Occipital lobe (tissue), 2 donors: ENCODE measurements around the gene RTN4. TPM values are rescaled to one million over a fixed set of nuclear protein-coding genes. Genes with fewer than 3 reads are reported as not detected.

ENCODE experiments used
- DNase-seq: peaks from one replicate; lab custom pipeline; 2025; lab: John Stamatoyannopoulos, UW
- total RNA-seq: library from RNA; depleted of rRNA; stranded (reverse); fragments of >200 nt; gene quantifications from one replicate; pipeline ENCODE4 v1.2.3, GENCODE V29; 2014

The RTN4 gene
- total RNA-seq, 1 donor from 2014 or later: 588 TPM

DNA sequence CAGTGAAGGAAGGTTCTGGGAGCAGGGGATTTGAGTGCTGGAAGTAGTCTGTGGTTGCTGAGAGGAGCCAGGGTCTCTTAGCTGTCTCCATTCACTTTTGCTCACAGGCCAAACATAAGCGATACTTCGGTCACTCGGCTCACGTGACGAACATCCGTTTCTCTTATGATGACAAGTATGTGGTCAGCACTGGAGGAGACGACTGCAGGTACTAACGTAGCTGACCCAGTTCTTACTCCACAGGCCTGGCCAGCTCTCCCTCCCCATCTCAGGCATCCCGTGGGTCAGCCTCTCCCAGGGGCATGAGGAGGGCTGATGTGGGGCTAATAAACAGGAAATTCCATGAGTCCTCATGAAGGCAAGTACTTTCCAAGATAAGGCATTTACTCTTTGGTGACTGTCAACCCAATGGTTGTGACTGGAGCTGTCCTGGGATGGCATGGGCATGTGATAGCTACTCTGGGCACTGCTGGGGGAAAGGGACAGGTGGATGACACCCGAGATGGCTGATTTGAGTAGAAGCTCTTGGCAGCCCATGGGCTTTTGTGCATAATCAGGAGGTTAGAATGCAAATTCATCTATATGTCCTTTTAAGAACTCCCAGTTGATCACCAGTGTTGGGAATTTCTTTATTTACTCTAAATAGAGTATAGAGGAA is 81.6 kb downstream of the RTN4 start:
- no peak for DNase-seq

DNA sequence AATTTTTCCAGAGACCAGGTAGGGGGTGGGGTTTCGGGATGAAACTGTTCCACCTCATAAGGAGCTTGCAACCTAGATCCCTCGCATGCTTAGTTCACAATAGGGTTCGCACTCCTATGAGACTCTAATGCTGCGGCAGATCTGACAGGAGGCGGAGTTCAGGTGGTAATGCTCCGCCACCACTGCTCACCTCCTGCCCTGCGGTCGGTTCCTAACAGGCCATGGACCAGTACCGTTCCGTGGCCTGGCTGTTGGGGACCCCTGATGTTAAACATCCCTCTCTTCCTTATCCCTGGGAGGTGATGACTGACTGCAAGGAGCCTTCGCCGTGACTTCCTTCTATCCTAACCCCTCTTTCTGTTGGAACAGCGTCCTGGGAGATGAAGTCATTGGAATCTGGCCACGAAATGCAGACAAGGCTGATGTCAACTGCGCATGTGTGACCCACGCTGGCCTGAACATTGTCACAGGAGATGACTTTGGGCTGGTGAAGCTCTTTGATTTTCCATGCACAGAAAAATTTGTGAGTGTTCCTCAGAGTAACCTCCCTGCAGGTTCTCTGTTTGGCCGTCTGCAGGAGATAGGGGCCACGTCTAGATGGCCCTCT is 82.4 kb downstream of the RTN4 start:
- no peak for DNase-seq

DNA sequence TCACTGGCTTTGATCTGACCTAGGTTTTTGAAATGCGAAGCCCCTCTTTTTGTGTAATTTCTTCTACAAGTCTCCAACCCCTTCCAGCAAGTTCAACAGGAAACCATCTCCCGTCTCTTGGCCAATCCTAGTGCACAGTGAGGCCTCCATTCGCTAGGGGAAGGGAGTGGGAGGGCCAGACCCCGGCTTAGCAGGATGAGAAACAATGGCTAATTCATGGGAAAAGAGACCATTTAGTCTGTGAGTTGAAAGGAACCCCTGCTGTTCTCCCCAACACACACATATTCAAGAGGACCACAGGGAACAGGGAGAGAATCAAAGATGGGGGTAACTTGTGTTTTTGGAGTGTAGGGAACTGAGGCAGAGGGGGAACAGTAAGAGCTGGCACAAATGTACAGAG is 83.0 kb downstream of the RTN4 start:
- no peak for DNase-seq

DNA sequence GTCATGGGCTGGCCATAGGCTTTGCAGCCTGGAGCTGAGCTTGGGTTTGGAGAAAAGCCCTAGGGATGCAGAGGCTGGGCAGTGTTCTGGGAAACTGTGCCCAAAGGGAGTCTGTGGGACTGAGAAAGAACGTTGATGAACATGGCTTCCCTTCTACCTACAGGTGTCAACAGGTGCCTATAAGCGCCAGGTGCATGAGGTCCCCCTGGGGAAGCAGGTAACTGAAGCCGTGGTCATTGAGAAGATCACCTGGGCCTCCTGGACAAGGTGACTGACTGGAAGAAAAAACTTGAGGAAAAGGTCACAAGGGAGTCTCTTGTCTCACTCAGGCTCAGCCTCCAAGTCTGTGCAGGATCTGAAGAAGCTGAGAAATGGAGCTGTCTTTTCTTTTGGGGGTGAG is 83.4 kb downstream of the RTN4 start:
- DNase-seq: no peak

DNA sequence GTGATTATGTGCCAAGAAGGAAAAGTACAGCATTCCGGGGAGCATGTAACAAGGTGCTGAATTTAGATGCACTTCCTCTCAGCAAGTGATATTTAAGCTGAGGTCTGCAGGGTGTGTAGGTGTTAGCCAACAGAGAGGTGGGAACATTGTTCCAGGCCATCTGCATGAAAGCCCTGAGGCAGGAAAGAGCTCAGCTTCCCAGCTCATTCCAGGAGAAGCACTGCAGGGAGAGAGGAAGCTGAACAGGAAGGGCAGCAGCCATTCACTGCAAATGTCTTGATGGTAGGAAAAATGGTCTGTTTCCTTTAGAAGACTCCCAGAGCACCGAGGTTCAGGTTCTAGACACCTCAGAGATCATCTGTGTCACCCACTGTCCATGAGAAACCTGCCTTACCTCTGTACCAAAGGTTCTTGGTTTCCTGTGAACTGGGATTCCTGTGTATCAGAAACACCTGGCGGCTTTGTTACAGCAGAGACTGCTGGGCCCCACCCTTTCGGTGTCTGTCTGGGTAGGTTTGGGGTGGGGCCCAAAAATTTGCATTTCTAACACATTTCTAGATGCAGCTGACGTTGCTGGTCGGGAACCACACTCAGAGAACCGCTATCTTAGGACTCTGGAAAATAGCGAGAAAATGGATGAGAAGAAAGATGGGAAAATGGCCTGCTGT is 84.0 kb downstream of the RTN4 start:
- DNase-seq: peak; percentile 56

DNA sequence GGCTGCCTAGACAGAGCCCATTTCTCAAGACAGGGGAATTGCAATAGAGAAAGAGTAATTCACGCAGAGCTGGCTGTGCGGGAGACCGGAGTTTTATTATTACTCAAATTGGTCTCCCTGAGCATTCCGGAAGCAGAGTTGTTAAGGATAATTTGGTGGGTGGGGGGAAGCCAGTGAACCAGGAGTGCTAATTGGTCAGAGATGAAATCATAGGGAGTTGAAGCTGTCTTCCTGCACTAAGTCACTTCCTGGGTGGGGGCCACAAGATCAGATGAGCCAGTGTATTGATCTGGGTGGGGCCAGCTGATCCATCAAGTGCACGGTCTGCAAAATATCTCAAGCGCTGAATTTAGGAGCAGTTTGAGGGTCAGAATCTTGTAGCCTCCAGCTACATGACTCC is 84.8 kb downstream of the RTN4 start:
- no peak for DNase-seq

DNA sequence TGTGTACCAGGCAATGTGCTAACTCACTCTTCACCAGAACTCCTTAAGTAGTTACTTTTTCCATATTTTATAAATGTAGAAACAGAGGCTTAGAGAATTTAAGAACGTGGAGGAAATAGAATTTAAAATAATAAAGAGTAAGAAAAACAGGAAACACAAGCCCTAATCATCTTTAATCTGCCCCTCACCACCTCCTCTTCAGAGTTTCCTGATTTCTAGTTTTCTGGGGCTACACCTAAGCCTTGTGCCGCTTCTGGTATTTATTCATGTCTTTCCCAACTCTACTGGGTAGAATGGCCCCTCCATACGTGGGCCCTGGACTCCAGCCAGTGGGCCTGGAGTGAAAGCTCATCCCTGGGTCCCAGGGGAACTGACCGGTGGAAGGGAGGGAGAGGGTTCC is 85.4 kb downstream of the RTN4 start:
- no peak for DNase-seq

DNA sequence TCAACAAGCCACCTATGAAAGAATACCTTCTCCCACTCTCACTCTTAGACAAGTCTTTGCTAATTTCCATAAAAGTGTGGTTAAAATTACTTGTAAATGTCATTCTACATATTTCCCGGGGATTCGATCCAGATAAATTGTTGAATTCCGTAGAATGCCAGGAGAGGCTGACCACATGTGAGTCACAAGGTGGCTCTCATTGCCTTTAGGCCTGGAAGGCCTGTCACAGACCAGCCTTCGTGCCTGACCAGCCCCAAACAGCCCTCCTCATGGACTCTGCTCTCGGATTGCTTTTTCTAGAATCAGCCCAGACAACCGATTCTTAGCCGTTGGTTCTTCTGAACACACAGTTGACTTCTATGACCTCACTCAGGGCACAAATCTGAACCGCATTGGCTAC is 86.0 kb downstream of the RTN4 start:
- no peak for DNase-seq

DNA sequence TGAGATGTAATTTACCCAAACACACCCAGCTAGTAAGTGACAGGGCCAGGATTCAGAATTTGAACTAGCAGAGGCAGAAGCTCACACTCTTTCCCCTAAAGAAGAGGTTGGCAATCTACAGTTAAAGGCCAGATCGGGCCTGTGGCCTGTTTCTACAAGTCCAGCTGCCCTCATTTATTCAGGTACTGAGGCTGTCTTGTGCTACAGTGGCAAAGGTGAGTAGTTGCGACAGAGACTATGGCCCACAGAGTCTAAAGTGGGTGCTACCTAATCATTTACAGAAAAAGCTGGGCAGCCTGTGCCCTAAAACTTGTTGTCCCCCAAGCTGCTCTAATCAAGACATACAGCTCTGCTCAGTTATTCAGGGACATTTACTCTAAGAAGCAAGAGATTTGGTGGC is 86.8 kb downstream of the RTN4 start:
- DNase-seq: no peak

DNA sequence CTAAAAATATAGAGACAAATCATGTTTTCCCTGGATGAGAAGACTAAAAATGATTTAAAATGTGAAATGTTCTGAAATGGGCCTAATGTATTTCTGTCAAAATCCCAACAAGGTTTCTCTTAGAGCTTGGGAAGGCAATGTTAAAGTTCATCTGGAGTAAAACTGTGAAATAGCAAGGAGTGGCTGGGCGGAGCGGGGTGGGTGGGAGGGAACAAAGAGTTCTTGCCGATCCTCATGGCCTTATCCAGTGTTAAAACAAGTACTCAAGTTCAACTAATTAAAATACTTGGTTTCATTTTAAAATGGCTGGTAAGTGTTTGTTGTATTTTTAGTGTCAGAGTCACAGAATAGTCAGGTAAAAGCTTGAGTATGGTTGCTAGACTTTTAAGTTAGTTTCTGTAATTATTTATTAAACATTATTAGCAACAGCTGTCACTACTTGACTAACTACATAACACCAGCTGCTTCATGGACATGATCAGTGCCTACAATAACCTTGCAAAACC is 87.3 kb downstream of the RTN4 start:
- no peak for DNase-seq

DNA sequence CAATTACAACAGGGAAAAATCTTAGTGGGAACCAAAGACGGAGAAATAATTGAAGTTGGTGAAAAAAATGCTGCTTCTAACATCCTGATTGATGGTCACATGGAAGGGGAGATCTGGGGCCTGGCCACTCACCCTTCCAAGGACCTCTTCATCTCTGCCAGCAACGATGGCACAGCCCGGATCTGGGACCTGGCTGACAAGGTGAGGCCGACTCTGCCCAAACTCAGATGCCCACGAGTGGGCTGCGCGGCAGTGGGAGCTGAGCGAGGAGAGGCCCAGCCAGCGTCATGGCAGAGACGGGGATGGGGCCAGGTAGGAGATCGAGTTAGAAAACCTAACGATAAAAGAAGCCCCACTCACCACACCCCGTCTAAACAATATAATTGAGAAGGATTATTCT is 87.7 kb downstream of the RTN4 start:
- no peak for DNase-seq

DNA sequence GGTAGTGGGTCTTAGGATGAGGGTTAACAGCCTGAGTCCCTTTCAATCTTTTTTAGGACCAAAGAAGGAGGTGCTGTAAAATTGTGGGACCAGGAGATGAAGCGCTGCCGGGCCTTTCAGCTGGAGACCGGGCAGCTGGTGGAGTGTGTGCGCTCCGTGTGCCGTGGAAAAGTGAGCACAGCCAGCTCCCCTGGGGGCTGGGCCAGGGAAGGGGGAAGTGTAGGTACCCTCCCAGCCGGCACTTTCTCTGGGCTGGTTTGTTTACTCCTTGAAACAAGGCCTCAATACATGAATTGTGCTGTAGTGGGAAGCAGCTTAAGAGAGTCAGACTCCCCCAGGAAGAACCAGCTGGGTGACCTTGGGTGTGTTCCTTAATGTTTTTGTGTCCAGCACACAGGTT is 90.1 kb downstream of the RTN4 start:
- DNase-seq: no peak

DNA sequence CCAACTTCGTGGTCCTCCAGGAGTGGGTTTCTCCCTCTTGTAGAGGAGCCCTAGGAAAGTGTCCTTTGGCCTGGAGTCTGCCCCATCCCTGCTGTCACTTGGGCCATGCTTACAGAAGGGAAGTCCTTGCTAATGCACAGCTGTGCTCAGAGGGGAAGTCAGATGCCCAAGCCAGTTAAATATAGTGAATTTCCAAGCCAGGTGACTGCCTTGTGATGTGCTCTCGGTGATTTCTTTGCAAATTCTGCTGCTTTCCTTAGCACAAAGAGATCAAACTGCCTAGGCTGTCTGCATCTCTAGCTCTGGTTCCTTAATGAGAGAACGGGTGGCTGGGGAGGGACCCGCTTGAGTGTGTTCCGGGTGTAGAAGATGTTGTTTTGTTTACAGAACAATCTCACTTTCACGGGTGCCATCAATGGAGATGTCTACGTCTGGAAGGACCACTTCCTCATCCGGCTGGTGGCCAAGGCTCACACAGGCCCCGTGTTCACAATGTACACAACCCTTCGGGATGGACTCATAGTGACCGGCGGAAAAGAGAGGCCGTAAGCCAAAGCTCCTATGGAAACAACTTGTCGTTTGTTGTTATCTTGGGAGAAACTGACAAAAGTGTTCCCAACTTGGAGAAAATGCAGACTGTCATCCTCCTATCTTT is 91.4 kb downstream of the RTN4 start:
- no peak for DNase-seq

DNA sequence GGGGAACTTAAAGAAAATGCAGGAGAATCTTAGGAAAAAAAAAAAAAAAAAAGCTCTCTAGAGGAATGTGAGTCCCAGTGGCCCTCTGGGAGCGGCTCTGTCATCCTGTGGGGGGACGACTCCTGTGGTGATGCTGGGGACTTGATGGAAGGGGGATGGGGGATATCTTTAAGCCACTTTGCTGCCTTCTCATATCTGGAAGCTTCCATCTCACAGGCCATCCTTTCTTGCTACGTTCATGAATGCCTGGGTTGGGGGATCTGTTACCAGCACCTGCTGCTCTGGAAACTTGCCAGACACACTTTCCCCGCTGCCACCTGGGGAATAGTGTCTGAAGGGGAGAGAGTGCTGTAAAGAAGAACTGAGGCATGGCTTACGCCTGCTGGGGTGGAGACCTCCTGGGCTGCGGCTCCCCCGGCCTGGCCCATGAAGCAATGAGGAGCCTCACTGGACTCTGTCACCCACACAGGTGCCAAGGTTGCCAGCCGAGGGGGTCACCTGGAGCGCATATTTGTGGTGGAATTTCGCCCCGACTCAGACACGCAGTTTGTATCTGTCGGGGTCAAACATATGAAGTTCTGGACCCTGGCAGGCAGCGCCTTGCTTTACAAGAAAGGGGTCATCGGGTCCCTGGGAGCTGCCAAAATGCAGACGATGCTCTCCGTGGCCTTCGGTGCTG is 92.8 kb downstream of the RTN4 start:
- DNase-seq: no peak

DNA sequence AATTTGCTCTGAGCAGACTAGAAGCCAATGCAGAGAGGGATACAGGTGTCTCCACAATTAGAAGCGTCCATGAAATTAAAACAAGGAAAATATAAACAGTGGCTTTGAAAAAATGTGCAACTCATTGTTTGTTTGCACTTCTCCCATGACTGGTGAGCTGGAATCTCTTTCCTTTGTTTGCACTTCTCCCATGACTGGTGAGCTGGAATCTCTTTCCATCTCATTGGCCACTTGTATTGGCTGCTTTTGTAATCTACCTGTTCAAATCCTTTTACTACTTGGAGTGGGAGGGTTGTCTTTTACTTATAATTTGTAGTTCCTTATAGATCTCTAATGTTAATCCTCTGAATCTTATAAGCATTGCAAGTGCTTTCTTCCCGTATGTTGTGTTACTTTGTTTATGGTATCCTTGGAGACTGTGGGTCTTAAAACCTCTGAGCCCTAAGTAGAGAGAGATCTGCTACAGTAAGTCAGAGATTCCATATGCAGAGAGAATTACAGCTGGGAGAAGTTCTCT is 94.1 kb downstream of the RTN4 start:
- no peak for DNase-seq

DNA sequence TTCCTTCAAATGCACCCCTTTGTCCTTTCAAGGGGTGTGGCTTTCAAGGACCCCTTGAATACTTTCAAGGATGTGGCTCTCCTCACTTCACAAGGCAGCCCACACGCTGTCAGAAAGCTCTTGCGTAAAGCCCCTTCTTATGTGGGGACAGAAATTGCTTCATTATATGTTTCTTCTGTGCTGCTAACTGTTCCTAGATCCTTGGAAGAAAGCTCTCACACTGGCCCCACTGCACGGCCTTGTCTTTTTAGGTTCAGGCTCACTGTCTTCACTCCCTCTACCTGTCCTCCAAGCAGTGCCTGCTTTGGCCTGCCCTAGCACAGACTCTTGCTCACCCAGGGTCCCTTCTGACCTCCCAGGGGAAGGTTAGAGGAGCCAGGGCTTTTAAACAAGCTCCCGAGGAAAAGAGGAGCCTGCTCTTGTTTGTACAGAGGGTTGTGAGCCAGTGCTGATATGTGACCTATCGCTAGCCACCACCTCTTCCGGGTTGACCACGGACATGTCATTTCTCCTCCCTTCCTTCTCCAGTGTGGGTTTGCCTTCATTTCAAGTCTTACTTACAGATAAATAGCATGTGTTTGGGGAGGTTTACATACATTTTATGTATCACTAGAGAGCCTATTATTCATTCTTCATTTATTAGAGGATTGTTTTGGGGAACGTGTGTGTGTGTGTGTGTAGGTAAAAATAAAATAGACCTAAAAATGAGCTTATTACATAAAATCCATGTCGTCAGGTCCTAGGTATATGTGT is 94.7 kb downstream of the RTN4 start:
- DNase-seq: no peak

DNA sequence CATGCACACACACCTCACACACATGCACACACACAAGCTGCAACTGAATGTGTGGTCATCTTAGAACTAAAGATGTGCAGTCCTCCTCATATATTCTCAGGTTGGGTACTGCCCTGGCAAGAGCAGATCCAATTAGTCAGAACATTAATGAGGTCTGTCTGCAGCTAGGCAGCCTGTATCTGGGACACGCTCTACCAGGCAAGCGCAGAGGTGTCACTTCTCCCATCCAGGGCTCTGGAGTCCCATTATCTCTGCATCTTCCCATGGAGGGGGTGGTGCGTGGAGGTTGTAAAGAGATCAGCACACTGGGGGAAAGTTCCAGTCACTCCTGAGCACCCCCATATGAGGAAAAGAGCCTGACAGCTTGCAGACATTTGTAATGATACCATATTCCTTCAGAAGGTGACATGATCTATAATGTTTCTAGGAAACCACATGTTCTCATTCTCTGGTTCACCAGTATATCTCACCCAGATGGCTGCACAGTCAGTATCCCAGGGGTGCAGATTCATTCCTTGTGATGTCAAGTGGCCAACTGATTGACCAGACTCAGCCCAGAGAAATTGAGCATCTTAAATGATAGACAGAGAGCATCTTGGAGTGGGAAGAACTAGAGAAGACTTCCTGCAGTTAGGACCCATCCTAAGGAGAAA is 95.4 kb downstream of the RTN4 start:
- no peak for DNase-seq

DNA sequence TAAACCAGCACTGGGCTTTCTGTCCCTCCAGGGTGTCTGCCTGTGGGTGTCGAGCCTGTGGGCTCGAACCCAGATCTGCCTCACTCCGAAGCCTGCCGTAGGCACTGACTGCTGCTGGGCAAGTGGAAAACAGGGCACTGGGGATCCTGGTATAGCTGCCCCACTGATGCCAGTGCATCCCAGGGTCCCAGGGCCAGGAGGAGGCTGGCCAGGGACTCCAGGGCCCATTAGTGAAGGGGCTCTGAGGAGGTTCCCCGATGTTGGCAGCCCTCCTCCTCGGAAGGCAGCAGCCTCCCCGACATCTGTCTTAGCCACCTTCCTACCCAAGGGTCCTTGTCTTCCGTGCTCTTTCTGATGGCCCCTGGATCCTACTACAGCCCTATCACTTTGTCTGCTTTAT is 96.1 kb downstream of the RTN4 start:
- no peak for DNase-seq

DNA sequence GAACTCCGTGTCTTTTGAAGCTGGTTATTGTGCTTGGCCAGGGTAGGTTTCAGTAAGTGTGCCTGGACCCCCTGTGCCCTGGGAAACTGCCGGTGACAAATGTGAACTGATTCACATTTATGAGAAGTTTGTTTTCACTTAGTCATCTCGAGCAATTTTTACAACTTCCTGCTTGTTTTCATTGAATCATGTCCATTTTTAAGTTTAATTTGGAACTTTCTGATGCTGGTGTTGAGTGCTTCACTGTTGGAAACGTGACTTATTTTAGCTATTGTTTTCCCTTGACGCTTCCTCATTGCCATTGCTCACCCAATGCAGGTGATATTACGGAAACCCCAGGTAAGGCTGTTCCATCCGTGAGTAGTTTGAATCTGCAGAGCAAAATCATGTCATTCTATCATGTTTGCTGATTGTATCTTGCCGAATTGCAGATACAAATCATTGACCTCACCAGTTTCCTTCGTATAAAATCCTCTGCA is 97.2 kb downstream of the RTN4 start:
- DNase-seq: no peak

DNA sequence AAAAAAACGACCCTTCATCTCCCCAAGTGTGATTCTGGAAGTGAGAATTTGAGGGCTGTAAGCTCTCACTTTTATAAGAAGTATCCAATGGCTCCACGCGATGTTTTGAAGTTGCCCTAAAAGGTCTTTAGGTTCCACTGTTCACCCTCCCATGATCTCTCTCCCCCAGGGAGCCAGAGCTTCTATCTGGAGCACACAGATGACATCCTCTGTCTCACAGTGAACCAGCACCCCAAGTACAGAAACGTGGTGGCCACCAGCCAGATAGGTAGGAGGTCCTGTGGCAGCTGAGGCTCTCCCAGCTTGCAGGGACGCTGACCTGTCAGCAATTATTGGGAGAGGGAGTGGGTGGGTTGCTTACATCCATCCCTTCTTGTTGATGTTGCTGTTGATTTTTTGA is 97.8 kb downstream of the RTN4 start:
- no peak for DNase-seq
